GM21526 (cell line): ENCODE results near the gene GNB3.

Experiments used
- ATAC-seq: cut with Tn5 transposase; IDR thresholded peaks from one replicate; pipeline ENCODE4 v1.9.1; 2021; ENCODE audit warnings: moderate library complexity; ENCODE audit not compliant: unreplicated experiment, low FRiP score

The GNB3 gene

DNA sequence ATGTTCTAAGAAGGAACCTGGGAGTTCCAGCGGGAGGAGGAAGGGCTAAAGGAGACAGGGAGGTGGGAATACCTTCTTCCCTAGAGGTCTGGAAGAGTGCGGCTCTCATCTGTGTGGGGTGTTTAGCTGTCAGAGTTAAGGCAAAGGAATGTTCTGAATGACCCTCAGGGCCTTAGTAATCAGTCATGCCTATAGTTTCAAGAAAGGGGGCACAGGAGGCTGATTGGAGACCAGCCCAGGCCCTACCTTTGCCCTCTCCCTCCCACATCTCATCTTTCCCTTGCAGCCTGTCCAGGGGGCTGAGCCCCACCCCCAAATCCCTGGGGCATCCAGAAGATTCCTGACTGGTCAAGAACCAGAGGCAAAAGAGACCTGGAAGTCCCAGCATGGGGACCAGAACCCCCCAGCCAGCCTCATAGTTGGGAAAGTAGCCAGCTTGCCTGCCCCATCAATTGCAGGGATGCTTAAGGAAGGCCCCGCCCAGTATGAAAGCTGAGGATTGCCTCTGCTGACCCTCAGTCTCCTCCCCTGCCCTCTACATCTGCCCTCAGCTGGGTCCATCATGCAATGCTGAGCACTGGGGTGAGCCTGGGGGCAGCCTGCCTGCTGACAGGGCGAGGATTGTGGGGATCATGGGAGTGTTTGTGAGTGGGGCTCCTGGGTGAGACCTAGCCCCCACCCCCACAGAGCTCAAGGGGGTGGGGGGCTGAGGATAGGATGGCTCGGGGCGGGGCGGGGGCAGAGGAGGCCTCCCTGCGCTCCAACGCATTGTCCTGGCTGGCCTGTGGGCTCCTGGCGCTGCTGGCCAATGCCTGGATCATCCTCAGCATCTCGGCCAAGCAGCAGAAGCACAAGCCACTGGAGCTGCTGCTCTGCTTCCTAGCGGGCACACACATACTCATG is 17.3 kb upstream of the GNB3 start:
- ATAC-seq = no peak

DNA sequence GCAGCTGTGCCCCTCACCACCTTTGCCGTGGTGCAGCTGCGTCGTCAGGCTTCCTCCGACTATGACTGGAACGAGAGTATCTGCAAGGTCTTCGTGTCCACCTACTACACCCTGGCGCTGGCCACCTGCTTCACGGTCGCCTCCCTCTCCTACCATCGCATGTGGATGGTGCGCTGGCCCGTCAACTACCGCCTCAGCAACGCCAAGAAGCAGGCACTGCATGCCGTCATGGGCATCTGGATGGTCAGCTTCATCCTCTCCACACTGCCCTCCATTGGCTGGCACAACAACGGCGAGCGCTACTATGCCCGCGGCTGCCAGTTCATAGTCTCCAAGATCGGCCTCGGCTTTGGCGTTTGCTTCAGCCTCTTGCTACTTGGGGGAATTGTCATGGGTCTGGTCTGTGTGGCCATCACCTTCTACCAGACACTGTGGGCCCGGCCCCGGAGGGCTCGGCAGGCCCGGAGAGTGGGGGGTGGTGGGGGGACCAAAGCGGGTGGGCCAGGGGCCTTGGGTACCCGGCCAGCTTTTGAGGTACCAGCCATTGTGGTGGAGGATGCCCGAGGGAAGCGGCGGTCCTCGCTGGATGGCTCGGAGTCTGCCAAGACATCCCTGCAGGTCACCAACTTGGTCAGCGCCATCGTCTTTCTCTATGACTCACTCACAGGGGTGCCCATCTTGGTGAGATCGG is 16.5 kb upstream of the GNB3 start:
- no peak for ATAC-seq

DNA sequence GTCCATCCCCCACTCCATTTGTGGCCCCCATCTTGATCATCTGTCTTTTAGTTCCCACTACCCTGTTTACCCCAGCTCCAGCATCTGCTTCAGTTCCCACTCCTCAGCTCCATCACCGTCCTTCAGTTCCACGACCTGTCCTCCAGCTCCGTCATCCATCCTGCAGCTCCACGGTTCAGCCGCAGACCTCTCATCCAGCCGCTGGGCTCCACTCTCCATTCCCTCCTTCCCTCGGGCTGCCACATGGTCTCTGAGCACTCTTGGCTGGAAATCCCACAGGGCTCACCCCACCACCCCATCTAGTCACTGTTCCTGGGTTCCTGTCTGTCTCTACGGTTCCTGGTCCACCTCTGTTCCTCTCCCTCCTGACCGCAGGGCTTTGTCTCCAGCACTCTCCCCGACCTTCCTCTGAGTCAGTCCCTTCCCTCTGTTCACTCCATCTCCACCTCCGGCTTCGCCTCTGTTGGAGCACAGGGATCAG is 15.8 kb upstream of the GNB3 start:
- ATAC-seq = no peak

- no peak for ATAC-seq
Measured at GRCh38 chr12:6825398-6826124, 15.2 kb upstream of the GNB3 start.

- ATAC-seq = no peak
Measured at GRCh38 chr12:6826125-6826733, 14.5 kb upstream of the GNB3 start.

- no peak for ATAC-seq
Measured at GRCh38 chr12:6826734-6827436, 13.8 kb upstream of the GNB3 start.

- ATAC-seq = no peak
Measured at GRCh38 chr12:6827437-6827911, 13.3 kb upstream of the GNB3 start.

GRCh38 chr12:6827982-6828780 is 12.5 kb upstream of the GNB3 start, which contains the start of gene P3H3:
P3H3 (plus strand) TSS chr12:6828407; CDS start chr12:6828441, 34 bp downstream.
- no peak for ATAC-seq

- ATAC-seq = no peak
Measured at GRCh38 chr12:6828781-6829535, 11.8 kb upstream of the GNB3 start.

GRCh38 chr12:6829536-6830220 is 11.0 kb upstream of the GNB3 start:
- ATAC-seq = no peak

GRCh38 chr12:6830286-6830890 is 10.3 kb upstream of the GNB3 start:
- no peak for ATAC-seq

- ATAC-seq = no peak
Measured at GRCh38 chr12:6830999-6831398, 9.7 kb upstream of the GNB3 start.

- ATAC-seq = no peak
Measured at GRCh38 chr12:6831450-6831995, 9.2 kb upstream of the GNB3 start.

DNA sequence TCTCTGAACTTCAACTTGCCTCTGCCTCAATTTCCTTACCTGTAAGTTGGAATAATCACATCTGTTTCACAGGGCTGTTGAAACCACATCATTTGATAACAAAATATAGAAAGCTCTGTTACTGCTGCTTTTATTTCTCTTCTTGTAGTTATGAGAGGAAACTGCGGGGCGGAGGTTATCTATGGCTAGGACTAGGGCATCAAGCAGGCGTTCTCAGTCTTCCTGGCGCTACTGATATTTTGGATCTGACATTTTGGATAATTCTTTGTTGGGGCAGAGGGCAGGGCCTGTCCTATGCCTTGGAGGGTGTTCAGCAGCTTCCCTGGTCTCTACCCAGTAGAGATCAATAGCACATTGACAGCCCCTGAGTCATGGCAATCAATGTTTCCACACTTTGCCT is 8.6 kb upstream of the GNB3 start:
- ATAC-seq = no peak

DNA sequence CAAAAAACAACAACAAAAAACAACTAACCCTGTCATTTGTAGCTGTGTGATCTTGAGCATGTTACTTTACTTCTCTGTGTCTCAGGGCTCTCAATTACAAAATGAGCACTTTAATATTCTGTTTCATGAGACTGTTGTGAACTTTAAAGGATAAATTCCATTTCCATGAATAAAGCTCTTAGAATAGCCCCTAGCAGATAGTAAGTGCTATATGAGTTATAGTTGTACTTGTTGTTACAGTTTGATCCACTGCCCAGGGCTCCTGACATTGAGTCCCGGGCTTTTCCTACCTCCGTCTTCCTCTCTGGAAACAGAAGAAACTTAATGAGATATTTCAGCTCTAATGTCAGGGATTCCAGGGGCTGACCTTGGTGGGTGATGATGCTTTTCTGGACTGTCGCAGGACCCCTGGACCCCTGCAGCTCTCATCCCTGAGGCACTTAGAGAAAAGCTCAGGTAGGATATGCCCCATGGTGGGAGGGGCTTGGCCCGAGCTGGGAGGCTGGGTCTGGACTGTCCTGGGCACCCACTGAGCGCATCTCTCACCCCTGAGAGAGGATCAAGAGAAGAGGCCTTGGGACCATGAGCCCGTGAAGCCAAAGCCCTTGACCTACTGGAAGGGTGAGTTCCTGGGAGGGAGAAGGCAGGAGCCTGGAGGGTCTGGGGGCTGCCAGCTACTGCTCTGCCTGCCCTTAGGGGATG is 7.4 kb upstream of the GNB3 start:
- ATAC-seq = no peak

DNA sequence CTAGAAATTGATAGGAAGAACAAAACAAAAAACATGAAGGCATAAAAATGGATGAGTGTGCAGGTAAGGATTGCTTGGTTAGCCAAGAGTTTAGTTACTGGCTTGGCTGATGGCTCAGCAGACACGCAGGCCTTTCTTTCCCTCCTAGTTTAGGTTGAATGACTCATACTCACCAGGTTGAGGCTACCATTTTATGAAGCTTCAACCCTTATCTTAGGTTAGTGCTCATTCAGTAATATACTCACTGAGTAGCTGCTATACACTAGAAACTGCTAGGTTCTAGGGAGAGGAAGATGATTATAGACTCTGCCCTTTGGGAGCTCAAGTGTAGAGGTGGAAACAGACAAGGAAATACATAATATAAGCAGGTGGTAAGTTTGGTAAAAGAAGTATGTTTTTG is 6.5 kb upstream of the GNB3 start:
- no peak for ATAC-seq
